ENCODE measurements around the gene TPX2.

Gene TPX2

GRCh38 chr20:31840906-31841816 is 102.1 kb downstream of the TPX2 start:
- H3K4me2 ChIP-seq (ENCODE audit: low read depth, low read length, poor library complexity, severe bottlenecking), result no peak overlapping the region

GRCh38 chr20:31841928-31842327 is 102.8 kb downstream of the TPX2 start:
- H3K9me3 ChIP-seq (ENCODE audit: insufficient read depth, low read length), result no peaks in the 10 kb centered on the region
- H3K9me2 ChIP-seq (replicated peaks; ENCODE audit: insufficient read depth, low read length), result no peaks in the 10 kb centered on the region
- no peak overlapping the region for H2AFZ ChIP-seq (ENCODE audit: low read depth, low read length, severe bottlenecking)
- no peaks in the 10 kb centered on the region for H3F3A ChIP-seq (ENCODE audit: insufficient read depth)
- H3K4me2 ChIP-seq (ENCODE audit: low read depth, low read length, poor library complexity, severe bottlenecking), result no peak overlapping the region
- TF ChIP-seq CTCF (IDR thresholded peaks at IDR 0.05; ENCODE audit: insufficient read depth, low read length, poor library complexity, severe bottlenecking) (no peak), EZH2phosphoT487 (conservative IDR thresholded peaks at IDR 0.05; ENCODE audit: low read length) (no peak)
- H3K36me3 ChIP-seq (ENCODE audit: low read length), result no peaks in the 10 kb centered on the region
- H3K27ac ChIP-seq (ENCODE audit: low read depth, low read length), result no peak overlapping the region
- no peaks in the 10 kb centered on the region for H3K27me3 ChIP-seq (ENCODE audit: low read length)
- H3K9ac ChIP-seq (ENCODE audit: low read length), result no peak overlapping the region
- H3K4me3 ChIP-seq (ENCODE audit: insufficient read depth, low read length, poor library complexity, severe bottlenecking), result no peak overlapping the region
- no peaks in the 10 kb centered on the region for H4K20me1 ChIP-seq (ENCODE audit: low read depth, low read length)
- H3K79me2 ChIP-seq (ENCODE audit: insufficient read depth, low read length), result no peaks in the 10 kb centered on the region

More at GRCh38 chr20:31840906-31841816, 102.1 kb downstream of the TPX2 start:
- no peak overlapping the region for H2AFZ ChIP-seq (ENCODE audit: low read depth, low read length, severe bottlenecking)
- no peaks in the 10 kb centered on the region for H4K20me1 ChIP-seq (ENCODE audit: low read depth, low read length)
- H3K27ac ChIP-seq (ENCODE audit: low read depth, low read length), result no peak overlapping the region
- H3K9ac ChIP-seq (ENCODE audit: low read length), result no peak overlapping the region
- no peaks in the 10 kb centered on the region for H3K36me3 ChIP-seq (ENCODE audit: low read length)
- TF ChIP-seq CTCF (IDR thresholded peaks at IDR 0.05; ENCODE audit: insufficient read depth, low read length, poor library complexity, severe bottlenecking), result no peak
- no peak for TF ChIP-seq EZH2phosphoT487 (conservative IDR thresholded peaks at IDR 0.05; ENCODE audit: low read length)
- H3F3A ChIP-seq (ENCODE audit: insufficient read depth), result no peaks in the 10 kb centered on the region
- H3K79me2 ChIP-seq (ENCODE audit: insufficient read depth, low read length), result no peaks in the 10 kb centered on the region
- no peaks in the 10 kb centered on the region for H3K27me3 ChIP-seq (ENCODE audit: low read length)
- H3K9me2 ChIP-seq (replicated peaks; ENCODE audit: insufficient read depth, low read length), result no peaks in the 10 kb centered on the region
- no peak overlapping the region for H3K4me3 ChIP-seq (ENCODE audit: insufficient read depth, low read length, poor library complexity, severe bottlenecking)
- H3K9me3 ChIP-seq (ENCODE audit: insufficient read depth, low read length), result no peaks in the 10 kb centered on the region

GRCh38 chr20:31842471-31843157 is 103.5 kb downstream of the TPX2 start:
- H3K79me2 ChIP-seq (ENCODE audit: insufficient read depth, low read length), result no peaks in the 10 kb centered on the region
- no peaks in the 10 kb centered on the region for H3F3A ChIP-seq (ENCODE audit: insufficient read depth)
- no peaks in the 10 kb centered on the region for H3K9me2 ChIP-seq (replicated peaks; ENCODE audit: insufficient read depth, low read length)
- no peaks in the 10 kb centered on the region for H3K9me3 ChIP-seq (ENCODE audit: insufficient read depth, low read length)
- H2AFZ ChIP-seq (ENCODE audit: low read depth, low read length, severe bottlenecking), result no peak overlapping the region
- H4K20me1 ChIP-seq (ENCODE audit: low read depth, low read length), result no peaks in the 10 kb centered on the region
- H3K9ac ChIP-seq (ENCODE audit: low read length), result no peak overlapping the region
- no peak overlapping the region for H3K4me3 ChIP-seq (ENCODE audit: insufficient read depth, low read length, poor library complexity, severe bottlenecking)
- TF ChIP-seq EZH2phosphoT487 (conservative IDR thresholded peaks at IDR 0.05; ENCODE audit: low read length) (no peak), CTCF (IDR thresholded peaks at IDR 0.05; ENCODE audit: insufficient read depth, low read length, poor library complexity, severe bottlenecking) (no peak)
- H3K36me3 ChIP-seq (ENCODE audit: low read length), result no peaks in the 10 kb centered on the region
- H3K4me2 ChIP-seq (ENCODE audit: low read depth, low read length, poor library complexity, severe bottlenecking), result no peak overlapping the region
- H3K27me3 ChIP-seq (ENCODE audit: low read length), result no peaks in the 10 kb centered on the region
- no peak overlapping the region for H3K27ac ChIP-seq (ENCODE audit: low read depth, low read length)
